Stimulated activated CD4-positive, alpha-beta T cell treated with anti-CD3 and anti-CD28 coated beads, Interleukin-1b, Interleukin-23, amount 100 ng/mL, for 24 hours (primary cell): ENCODE data around the gene RGPD8.

Experiments
- DNase-seq, 4 experiments: peaks; one replicate each; pipeline ENCODE4 v3.0.0-alpha.2; 2020; ENCODE audit warnings: low read depth in 4 of 4, low spot score in 1 of 4

RGPD8 gene

DNA sequence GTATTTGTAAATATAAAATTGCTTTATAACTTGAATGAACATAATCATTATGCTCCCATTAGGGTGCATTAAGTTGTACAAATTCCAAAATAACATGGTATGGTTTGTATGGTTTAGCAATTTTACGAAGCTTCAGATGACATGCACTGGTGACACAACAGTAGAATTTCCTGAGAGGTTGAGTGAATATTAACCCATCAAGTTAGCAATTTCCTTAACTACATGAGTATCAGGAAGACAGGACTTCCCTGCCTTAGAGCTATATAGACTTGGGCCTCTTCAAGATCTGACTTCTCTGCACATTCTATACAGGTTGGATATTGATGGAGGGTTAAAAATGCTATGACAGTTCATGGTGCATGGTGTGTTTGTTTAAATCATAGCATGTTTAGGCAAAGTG is 97.8 kb downstream of the RGPD8 start:
- DNase-seq, result no peak

DNA sequence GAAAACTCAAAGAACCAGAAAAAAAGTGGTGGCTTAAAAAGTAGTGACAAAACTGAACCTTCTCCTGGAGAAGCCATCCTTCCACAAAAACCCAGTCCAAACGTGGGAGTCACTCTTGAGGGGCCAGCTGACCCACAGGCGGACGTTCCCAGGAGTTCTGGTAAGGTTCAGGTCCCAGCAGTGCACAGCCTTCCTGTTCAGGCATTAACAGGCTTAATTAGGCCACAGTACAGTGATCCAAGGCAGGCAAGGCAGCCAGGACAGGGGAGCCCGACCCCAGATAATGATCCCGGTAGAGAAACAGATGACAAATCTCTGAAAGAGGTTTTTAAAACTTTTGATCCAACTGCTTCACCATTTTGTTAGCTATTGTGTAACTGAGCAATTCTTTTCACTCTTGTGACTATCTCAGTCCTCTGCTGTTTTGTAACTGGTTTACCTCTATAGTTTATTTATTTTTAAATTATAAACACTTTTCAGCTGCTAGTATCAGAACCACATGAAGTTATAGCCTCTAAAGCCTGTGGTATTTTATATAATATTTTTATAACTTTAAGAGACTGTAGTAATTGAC is 101.2 kb downstream of the RGPD8 start:
- DNase-seq, result no peak

- no peak for DNase-seq
Measured at GRCh38 chr2:112322919-112323318, 110.5 kb downstream of the RGPD8 start.

DNA sequence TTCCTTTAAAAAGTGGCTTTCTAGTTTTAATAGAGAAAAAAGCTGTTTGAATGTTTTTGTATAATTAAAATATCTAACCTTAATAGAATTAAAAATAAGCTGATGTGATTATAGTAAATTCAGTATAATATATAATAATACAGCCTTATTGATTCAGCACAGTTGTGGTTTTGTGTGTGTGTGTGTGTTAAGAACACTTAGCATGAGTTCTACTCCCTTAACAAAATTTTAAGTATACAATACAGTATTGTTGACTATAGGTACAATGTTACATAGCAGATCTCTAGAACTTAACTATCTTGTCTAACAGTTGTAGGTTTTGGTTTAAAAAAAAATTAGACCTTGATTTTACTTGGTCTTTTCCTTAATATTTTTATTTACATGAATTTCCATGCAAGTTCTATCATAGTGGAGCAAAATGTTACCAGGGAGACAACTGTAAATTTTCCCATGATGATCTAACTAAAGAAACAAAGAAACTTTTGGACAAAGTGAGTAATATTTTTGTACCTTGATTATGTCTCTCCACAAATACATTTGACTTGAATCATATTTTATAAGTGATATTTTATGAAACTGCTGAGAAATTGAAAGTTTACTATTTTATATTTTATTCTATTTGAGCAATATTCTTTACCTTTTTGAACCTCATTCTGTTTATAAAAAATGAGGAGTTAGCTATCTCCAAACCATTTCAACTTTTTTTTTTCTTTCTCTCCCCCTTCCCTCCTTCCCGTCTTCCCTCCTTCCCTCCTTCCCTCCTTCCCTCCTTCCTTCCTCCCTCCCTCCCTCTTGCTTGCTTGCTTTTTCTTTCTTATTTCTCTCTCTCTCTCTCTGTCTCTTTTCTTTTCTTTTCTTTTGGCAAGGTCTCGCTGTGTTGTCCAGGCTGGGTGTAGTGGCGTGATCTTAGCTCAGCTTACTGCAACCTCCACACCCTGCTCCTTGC is 111.8 kb downstream of the RGPD8 start:
- no peak for DNase-seq
